ENCODE results near the gene OSBPL7.

The OSBPL7 gene

DNA sequence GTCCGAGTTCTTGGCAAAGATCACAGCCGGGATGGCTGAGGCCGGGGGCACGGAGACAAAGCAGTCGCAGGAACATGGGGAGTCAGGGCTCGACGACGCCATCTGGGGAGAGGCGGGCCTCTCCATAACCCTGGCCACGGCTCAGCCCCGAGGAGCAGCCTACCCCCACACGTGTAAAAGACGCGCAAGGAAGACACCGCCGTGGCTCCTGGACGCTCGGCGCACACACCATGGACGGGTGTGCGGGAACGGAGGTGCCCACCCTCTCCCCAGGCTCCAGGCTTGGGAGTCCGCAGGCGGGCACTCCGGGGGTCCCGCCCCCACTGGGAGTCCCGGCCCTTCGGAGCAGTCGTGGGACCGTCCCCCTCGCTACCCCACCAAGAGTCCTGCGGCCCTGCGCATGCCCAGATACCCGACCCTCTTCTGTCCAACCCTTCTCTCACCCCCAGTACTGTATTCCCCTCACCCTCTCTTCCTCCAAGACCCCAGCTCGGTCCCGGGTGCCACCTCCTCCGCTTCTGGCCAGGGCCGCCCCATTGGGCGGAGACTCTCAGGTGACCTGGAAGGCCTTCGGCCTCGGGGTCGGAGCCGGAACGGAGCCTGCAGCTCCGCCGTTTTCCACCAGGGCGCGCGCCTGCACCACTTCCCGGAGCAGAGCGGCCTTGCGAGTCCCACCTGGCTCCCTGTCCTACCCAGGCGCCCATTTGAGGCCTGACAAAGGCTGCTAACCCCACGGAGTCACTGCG, 19.3 kb upstream of the OSBPL7 start, which contains the start of gene SCRN2:
SCRN2 (minus strand) TSS at position 532 of the 746 bp plus-strand sequence; CDS start at position 102, 430 bp downstream.
- Histone ChIP-seq H3K27me3 (replicated peaks; ENCODE audit: control insufficient read depth, insufficient read depth, low read length) (no peaks in the 10 kb centered on the region), H3K36me3 (ENCODE audit: control insufficient read depth, insufficient read depth, low read length) (peaks cover 4% of the 10 kb centered on the region), H3K4me3 (replicated peaks; ENCODE audit: low read depth, low read length) (peak within 1 kb of the TSS; percentile 90)
- DNase-seq (ENCODE audit: extremely low read depth, insufficient read length) = peak; percentile 94
- TF ChIP-seq, protein P1, sequence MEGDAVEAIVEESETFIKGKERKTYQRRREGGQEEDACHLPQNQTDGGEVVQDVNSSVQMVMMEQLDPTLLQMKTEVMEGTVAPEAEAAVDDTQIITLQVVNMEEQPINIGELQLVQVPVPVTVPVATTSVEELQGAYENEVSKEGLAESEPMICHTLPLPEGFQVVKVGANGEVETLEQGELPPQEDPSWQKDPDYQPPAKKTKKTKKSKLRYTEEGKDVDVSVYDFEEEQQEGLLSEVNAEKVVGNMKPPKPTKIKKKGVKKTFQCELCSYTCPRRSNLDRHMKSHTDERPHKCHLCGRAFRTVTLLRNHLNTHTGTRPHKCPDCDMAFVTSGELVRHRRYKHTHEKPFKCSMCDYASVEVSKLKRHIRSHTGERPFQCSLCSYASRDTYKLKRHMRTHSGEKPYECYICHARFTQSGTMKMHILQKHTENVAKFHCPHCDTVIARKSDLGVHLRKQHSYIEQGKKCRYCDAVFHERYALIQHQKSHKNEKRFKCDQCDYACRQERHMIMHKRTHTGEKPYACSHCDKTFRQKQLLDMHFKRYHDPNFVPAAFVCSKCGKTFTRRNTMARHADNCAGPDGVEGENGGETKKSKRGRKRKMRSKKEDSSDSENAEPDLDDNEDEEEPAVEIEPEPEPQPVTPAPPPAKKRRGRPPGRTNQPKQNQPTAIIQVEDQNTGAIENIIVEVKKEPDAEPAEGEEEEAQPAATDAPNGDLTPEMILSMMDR (IDR thresholded peaks at IDR 0.05; ENCODE audit: insufficient read depth, low read length, poor library complexity, severe bottlenecking) = peak; percentile 97

- no peaks in the 10 kb centered on the region for H3K27me3 ChIP-seq (replicated peaks; ENCODE audit: control insufficient read depth, insufficient read depth, low read length)
- peaks cover 4% of the 10 kb centered on the region for H3K36me3 ChIP-seq (ENCODE audit: control insufficient read depth, insufficient read depth, low read length)
- DNase-seq (ENCODE audit: extremely low read depth, insufficient read length) = no peak
- TF ChIP-seq, protein P1 (IDR thresholded peaks at IDR 0.05; ENCODE audit: insufficient read depth, low read length, poor library complexity, severe bottlenecking) = no peak
- H3K4me3 ChIP-seq (replicated peaks; ENCODE audit: low read depth, low read length) = peak overlapping the region; percentile 90
These were observed 18.6 kb upstream of the OSBPL7 start for GRCh38 chr17:47840001-47840741.

- Histone ChIP-seq H3K36me3 (ENCODE audit: control insufficient read depth, insufficient read depth, low read length) (peaks cover 4% of the 10 kb centered on the region), H3K27me3 (replicated peaks; ENCODE audit: control insufficient read depth, insufficient read depth, low read length) (no peaks in the 10 kb centered on the region), H3K4me3 (replicated peaks; ENCODE audit: low read depth, low read length) (no peak overlapping the region)
- DNase-seq (ENCODE audit: extremely low read depth, insufficient read length) = no peak
- TF ChIP-seq, protein P1 (IDR thresholded peaks at IDR 0.05; ENCODE audit: insufficient read depth, low read length, poor library complexity, severe bottlenecking) = no peak
These were observed 17.5 kb upstream of the OSBPL7 start for GRCh38 chr17:47839071-47839470.

GRCh38 chr17:47838636-47839035, 17.0 kb upstream of the OSBPL7 start:
- TF ChIP-seq, protein P1 (IDR thresholded peaks at IDR 0.05; ENCODE audit: insufficient read depth, low read length, poor library complexity, severe bottlenecking) = no peak
- no peak overlapping the region for H3K4me3 ChIP-seq (replicated peaks; ENCODE audit: low read depth, low read length)
- peaks cover 4% of the 10 kb centered on the region for H3K36me3 ChIP-seq (ENCODE audit: control insufficient read depth, insufficient read depth, low read length)
- no peak for DNase-seq (ENCODE audit: extremely low read depth, insufficient read length)
- H3K27me3 ChIP-seq (replicated peaks; ENCODE audit: control insufficient read depth, insufficient read depth, low read length) = no peaks in the 10 kb centered on the region

DNA sequence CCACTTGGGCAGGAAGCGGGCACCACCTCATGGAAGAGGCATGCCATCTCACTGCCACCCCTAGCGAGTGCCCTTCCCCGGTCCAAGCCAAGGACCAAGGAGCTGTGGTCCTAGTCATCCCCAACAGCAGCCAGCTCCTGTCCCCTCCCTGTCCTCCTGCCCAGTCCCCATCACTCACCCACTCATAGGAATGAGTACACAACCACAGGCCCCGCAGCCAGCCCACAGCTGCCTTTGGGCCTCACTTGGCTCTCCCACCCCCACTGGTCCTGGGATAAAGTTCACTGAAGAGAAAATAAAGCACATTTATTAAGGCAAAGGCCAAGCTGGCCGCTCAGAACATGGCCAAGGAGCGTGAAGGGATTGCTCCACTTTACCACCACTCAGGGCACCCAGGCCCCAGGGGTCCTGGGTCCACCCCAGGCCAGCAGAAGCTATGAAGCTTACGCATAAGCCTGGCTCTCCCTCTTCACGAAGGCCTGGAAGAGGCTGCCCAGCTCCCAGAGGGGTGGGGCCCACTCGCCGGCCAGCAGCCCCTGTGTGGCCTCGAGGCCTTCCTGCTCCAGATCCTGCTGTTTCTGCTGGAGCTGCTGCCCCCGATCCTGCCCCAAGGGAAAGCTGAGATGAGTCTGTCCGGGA, 15.9 kb upstream of the OSBPL7 start:
- Histone ChIP-seq H3K4me3 (replicated peaks; ENCODE audit: low read depth, low read length) (no peak overlapping the region), H3K36me3 (ENCODE audit: control insufficient read depth, insufficient read depth, low read length) (peaks cover 4% of the 10 kb centered on the region), H3K27me3 (replicated peaks; ENCODE audit: control insufficient read depth, insufficient read depth, low read length) (no peaks in the 10 kb centered on the region)
- TF ChIP-seq, protein P1 (IDR thresholded peaks at IDR 0.05; ENCODE audit: insufficient read depth, low read length, poor library complexity, severe bottlenecking) = no peak
- DNase-seq (ENCODE audit: extremely low read depth, insufficient read length) = no peak

Data from GM06990 (cell line).